HG03565 (cell line): Measurements from ENCODE around the gene ABHD17C.
"Not testable (repeated sequence)": the region's sequence is repeated elsewhere in the genome, so short reads cannot be mapped to it uniquely, and the experiment has no call there.

Experiments used
- ATAC-seq: cut with Tn5 transposase; IDR thresholded peaks from one replicate; pipeline ENCODE4 v1.9.1; 2021; ENCODE audit warnings: mild to moderate bottlenecking, moderate library complexity; ENCODE audit not compliant: unreplicated experiment

ABHD17C gene

GRCh38 chr15:80760960-80761359, 65.8 kb downstream of the ABHD17C start:
- no peak for ATAC-seq

- no peak for ATAC-seq
Observed at GRCh38 chr15:80761754-80762153, 66.6 kb downstream of the ABHD17C start.

GRCh38 chr15:80763235-80763634, 68.1 kb downstream of the ABHD17C start:
- ATAC-seq = not testable (repeated sequence)

- ATAC-seq = no peak
Observed at GRCh38 chr15:80764535-80764934, 69.4 kb downstream of the ABHD17C start.

GRCh38 chr15:80766275-80766674, 71.2 kb downstream of the ABHD17C start:
- ATAC-seq = no peak

- no peak for ATAC-seq
Observed at GRCh38 chr15:80768158-80768557, 73.0 kb downstream of the ABHD17C start.

GRCh38 chr15:80769153-80769828, 74.2 kb downstream of the ABHD17C start:
- ATAC-seq = no peak

- ATAC-seq = no peak
Observed at GRCh38 chr15:80769829-80770705, 75.0 kb downstream of the ABHD17C start.

GRCh38 chr15:80773122-80773551, 78.0 kb downstream of the ABHD17C start:
- ATAC-seq = no peak

- ATAC-seq = no peak
Observed at GRCh38 chr15:80773792-80774352, 78.8 kb downstream of the ABHD17C start.

- ATAC-seq = no peak
Observed at GRCh38 chr15:80774486-80774885, 79.4 kb downstream of the ABHD17C start.

- no peak for ATAC-seq
Observed at GRCh38 chr15:80775338-80775737, 80.2 kb downstream of the ABHD17C start.

GRCh38 chr15:80776420-80777045, 81.4 kb downstream of the ABHD17C start:
- ATAC-seq = no peak

- ATAC-seq = no peak
Observed at GRCh38 chr15:80777137-80777536, 82.0 kb downstream of the ABHD17C start.

- no peak for ATAC-seq
Observed at GRCh38 chr15:80777826-80778620, 82.9 kb downstream of the ABHD17C start.

GRCh38 chr15:80778621-80778963, 83.5 kb downstream of the ABHD17C start:
- no peak for ATAC-seq

GRCh38 chr15:80778964-80779657, 84.0 kb downstream of the ABHD17C start, which contains the start of gene CEMIP:
CEMIP (plus strand) TSS chr15:80779370; CDS start chr15:80873880, 94,510 bp downstream.
- no peak for ATAC-seq

GRCh38 chr15:80779658-80780415, 84.7 kb downstream of the ABHD17C start:
- no peak for ATAC-seq
